ENCODE data around the gene MYLK2.

The MYLK2 gene

DNA sequence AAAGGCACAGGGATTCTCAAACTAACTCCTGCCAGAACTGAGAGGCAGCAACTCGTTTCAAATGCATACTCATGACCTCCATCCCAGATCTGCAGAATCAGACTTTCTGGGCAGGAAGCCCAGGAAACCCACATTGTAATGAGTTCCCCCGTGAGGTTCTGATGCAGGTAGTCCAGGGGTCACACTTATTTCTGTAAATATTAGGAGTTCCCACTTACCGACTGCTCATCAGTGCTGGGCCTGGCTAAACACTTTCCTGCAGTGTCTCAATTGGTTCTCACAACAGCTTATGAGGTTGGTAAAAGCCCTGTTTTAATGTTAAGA, 39.6 kb downstream of the MYLK2 start:
- DNase-seq = no peak

DNA sequence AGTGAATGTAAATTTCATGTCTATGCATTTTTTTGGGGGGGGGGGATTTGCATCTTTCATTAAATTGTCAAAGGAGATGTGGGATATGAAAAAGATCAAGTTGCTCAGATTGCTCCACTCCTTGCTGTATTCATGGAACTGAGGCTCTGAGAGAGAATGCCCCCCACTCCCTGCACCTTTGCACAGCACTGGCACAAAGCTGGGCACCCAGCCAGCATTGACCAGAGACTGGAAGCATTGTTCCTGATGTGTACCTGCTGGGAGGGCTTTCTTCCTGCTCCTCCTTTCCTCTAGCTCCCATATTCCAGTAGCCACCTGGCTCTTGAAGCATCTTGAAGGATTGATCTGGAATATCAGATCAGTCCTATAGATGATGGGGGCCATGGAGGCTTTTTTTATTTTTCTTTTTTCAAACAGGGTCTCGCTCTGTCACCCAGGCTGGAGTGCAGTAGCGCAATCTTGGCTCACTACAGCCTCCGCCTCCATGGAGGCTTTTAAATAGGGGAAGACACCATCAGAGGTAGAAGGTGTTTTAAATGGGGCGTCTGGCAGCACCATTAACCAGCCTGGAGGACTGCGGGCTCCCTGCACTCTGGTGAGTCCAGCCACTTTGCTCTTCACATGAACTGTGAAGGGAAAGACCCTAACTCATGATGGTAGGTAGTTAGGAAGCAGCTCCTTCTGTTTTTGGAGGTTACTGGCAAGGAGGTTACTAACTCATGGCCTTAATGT, 40.3 kb downstream of the MYLK2 start:
- no peak for DNase-seq

DNA sequence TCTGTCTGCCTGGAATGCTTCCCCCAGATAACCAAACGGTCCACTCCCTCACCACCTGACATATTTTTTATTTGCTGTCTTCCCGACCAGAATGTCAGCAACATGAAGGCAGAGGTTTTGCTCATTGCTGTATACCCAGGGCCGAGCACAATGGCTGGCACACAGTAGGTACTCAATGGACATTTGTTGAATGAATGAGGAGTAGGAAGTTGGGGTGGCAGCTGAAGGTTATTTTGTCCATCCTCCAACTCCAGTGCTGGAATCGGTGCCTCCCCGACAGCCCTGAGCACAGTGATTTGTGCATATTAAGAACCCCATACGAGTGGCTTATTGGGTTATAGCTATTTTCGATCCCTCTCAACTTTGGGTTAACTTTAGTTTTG, 40.8 kb downstream of the MYLK2 start:
- DNase-seq = no peak

DNA sequence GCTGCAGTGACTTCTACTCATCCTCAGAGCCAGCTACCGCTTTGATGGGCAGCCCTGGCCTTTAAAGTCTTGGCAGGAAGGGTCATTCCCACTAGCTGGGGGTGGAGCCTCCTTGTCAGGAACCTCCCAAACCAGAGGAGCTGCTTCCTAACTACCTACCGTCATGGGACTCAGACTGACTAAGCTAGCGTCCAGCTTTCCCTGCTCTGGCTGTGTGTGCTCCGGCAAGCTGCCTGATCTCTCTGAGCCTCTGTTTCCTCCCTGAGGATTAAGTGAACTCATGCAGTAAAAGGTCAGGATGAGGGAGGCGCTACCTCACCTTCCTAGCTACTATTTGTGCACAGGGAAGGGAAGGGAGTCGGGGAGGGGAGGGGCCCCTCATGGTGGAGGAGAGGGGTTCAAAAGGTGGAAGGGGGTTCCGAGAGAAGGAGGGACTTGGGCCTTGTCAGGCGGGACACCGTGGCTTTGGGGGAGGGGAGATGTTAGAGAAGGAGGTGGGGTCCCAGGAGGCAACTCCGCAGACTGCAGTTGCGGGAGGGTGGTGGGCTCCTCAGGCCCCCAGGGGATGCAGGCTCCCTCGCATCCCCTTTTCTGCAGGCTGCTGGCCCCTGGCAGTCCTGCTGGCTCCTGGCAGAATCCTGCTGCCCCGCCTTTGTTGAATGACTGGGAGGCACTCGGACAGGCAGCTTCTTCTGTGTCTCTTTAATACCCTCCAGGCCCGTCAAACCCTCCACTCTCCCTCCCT, 41.4 kb downstream of the MYLK2 start:
- no peak for DNase-seq

DNA sequence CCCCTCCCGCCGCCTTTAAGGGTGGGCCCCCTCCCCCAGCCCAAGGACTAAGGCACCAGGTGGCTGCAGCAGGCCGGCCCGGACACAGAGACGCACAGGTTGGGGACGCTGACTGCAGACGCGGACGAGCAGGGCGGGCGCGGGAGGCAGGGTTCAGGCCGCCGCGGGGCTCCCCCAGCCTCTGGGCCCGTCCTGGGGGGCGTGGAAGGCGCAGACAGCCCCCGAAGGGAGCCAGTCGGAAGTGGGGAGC, 41.9 kb downstream of the MYLK2 start:
- no peak for DNase-seq

DNA sequence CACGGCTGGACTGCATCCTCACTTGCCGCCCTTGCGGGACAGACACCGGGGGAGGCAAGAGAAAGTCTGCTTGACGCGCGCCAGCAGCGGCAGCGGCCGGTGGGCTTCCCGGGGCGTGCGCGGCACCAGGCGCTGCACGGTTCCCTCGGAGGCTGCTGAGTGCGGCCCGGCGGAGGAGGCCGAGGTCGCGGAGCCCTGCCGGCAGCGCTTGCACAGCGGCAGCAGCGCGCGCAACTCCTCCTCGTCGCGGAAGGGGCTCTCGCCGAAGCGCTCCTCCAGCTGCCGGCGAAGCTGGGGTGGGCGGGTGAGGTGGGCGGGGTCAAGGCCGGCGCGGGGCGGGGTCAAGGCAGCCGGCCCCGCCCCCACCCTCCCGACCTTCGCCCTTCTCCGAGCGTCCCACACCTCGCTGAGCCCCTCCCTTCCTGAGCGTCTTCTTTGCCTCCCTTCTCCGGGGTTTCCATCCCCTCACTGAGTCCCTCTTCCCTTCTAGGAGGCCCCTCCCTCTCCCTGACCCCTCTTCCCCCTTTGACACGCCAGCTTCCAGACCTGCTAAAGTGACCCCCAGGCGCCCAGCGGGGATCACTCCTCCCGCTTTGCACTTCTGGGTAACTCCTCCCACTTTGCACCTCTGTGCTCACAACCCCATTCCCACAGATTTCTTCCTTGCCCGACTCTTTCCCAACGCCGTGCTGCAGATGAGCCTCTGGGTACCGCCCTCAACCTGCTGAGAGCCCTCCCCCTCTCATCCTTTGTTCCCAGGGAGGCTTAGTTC, 42.4 kb downstream of the MYLK2 start:
- peak; percentile 76 for DNase-seq

DNA sequence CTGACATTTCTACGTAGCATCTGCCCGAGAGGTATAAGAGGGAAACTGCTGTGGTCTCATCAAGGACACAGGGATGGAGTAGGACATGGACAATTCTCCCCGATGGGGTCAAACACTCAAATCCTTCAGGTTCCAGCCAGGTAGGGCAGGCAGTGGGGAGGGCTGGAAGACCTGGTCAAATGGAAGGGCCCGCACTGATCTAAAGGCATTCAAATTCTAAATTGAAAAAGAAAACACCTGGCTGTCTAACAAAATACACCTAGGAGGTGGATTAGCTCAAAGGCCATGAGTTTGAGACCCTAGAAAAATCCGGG, 43.0 kb downstream of the MYLK2 start:
- DNase-seq = no peak

DNA sequence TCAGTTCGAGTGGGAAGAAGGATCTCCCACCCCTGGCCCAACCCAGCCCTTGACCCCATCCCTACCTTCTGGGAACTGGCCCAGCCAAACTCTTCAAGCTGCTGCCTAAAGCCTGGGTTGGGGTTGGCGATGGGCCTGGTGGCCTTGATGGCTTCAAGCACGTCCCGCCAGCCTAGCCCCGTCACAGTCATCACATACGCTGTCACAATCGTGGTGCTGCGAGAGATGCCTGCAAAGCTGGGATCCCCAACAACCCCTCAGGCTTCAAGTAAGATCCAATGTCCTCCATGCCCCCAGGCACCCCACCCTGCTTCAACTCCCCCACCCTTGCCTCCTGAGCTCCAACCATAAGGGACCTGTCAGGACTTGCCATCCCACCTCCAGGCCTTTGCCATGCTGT, 43.4 kb downstream of the MYLK2 start:
- DNase-seq = no peak

DNA sequence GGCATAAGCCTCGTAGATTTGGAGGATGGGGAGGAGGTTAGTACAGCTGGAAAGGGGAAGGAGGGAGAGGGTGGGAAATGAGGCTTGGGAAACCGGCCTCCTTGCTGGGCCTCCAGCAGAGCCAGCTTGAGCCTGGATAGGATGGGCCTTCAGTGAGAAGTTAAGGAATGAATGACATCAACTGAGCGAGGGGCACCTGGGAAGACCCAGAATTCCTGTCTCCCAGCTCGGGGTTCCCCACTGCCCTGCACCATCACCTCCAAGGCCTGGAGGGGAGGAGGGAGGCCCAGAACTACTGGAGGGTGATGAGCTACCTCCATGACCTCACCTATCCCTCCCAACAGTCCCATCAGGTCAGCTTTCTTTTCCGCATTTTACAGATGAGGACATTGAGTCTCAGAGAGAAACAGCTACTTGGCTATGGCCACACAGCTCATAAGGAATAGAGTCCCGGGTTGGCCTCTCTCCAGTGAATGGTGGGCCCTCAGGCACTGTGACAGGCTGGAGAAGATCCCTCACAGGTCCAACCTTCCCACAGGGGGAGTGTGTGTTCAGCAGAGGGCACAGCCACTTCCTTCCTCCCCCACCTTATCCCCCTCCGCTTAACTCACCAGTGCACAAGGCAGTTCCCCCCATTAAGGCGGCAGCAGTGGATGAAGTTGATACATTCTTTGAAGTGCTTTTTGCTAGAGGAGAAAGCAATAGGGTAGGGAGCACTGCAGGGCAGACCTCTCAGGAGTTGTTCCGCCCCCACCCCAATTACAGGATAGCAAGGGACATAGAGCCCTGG, 44.3 kb downstream of the MYLK2 start:
- DNase-seq = no peak

DNA sequence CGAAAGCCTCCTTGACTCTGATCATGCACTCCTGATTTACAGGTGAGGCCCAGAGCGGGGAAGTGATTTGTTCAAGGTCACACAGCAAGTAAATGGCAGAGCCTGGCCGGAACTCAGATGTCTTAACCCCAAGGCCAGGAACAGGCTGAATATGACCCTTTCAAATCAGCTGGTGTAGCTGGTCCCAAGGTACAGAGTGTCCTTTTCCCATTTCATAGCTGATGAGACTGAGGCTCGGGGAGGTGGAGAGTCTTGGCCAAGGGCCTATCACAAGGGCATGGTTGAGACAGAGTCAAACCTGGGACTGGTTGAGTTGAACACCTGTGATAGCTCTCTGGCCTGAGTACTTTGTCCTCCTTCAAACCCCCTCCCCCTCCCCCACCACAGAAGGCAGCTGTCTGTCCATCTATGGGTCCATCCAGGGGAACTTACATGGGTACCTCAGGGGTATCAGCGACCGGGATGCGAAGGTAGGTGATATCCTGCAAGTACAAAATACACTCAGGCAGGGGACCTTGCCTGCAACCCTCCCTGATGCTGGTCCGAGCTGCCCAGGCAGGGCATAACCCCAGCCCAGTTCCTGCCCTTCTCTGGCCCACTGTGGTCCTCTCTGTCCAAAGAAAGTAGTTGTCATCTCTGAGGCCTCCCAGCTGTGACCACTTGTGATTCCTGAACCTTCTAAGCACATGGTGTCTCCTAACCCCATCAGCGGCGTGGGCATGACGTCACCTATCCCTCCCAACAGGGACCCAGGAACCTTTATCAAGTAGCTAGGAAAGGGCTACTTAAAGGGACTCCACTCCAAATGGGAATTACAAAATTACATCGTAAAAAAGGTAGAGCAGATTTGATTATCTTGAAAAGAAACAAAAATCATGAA, 45.6 kb downstream of the MYLK2 start:
- DNase-seq = no peak

DNA sequence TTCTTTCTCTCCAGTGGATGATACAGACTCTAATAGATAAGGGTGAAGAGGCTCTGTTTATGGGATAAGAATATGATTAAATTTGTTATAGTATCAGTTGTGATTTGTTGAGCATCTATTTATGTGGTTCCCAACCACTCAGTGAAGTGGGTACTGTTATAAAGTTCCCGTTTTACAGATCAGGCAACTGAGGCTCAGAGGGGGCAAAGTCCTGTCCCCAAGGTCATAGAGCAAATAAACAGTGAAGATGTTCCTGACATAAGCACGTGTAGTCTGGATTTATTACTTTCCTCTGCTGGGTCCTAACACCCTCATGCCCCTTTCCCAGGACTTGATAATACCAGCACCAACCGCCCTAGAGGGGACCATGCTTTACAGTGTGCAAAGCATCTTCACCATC, 47.1 kb downstream of the MYLK2 start:
- no peak for DNase-seq

DNA sequence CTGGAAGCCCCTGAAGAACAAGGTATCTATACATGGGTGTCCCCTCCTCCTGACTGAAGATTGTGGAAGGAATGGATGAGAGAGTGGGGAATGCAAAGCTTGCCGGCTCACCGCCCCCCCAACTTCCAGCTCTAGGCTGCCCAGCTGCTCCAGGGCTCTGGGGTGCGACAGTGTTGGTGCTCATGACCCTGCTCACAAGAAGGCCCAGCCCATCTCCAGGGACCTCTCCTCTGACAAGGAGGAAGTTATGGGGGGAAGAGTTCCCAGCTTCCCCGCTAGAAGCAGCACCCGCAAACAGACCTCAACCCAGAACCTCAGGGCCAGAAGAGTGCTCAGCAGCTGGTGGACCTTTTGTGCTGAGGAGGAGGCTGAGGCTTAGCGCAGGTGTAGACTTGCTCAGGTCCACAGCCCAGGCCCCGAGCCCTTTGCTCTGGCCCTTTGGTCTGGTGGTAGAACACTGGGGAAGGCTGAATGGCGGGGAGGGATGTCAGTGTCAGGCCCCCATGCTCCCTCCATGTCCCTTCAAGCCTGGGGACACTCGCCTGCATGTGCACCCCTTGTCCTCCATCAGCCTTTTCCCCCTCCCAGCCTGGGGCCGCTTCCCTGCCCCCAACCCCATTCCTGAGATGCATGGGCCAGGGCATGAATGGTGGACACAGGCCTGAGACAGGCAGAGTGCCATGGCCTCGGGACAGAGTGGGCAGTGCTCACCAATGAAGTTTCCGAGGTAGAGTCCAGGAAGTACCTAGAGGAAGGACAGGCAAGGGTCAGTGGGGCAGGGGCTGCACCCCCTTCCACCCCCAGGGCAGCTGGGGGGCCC, 49.9 kb downstream of the MYLK2 start:
- DNase-seq = no peak

DNA sequence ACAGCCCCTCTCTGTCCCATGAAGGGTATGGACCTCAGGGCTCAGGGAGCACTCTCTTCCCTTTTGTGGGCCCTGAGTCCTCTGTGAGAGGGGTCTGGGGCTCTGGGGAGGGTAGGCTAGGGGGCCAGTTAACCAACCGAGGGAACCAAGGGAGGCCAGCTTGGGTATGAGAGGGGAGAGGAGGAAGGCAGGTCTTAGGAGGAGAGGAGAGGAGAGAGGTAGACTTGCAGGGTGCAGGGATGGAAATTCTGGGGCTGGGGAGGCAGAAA, 50.5 kb downstream of the MYLK2 start:
- no peak for DNase-seq

DNA sequence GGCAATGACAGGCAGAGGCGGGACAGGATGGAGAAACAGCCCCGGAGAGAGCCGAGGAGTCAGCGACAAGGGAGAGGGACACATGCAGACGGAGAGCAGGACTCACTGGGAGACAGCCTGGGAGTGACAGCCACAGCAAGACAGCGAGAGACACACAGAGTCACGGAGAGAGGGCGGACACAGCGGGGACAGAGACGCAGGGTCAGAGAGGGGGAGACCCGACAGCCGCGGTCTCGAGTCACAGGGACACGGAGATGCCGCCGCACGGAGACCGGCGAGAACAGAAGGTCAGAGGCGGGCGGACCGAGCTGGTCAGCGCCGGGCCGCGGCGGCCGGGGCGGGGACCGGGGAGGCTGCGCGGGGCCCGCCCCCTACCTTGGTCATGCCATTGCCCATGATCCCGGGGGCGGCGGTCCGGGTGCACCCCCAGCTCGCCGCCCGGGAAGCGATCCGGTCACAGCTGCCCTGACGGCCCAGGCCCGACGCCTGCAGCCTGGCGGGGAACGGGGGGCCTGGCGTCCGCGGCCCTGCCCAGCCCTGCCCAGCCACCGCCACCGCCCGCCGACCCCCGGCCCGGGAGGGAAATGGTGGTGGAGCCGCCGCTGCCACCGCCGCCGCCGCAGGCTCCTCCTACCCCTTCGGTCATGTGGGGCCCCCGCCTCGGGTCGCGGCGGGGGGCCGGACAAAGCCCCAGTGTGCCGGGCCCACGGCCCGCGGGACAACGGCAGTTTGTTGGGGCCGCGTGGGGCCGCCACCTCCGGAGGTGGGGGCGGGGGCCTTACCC, 51.0 kb downstream of the MYLK2 start, which contains the start of the genes DUSP15 and TTLL9:
DUSP15 (minus strand) TSS at position 586 of the 784 bp plus-strand sequence; CDS start at position 396, 190 bp downstream.
TTLL9 (plus strand) TSS at position 693 of the 784 bp plus-strand sequence. CDS start 493 bp downstream, outside the sequence.
- no peak for DNase-seq

DNA sequence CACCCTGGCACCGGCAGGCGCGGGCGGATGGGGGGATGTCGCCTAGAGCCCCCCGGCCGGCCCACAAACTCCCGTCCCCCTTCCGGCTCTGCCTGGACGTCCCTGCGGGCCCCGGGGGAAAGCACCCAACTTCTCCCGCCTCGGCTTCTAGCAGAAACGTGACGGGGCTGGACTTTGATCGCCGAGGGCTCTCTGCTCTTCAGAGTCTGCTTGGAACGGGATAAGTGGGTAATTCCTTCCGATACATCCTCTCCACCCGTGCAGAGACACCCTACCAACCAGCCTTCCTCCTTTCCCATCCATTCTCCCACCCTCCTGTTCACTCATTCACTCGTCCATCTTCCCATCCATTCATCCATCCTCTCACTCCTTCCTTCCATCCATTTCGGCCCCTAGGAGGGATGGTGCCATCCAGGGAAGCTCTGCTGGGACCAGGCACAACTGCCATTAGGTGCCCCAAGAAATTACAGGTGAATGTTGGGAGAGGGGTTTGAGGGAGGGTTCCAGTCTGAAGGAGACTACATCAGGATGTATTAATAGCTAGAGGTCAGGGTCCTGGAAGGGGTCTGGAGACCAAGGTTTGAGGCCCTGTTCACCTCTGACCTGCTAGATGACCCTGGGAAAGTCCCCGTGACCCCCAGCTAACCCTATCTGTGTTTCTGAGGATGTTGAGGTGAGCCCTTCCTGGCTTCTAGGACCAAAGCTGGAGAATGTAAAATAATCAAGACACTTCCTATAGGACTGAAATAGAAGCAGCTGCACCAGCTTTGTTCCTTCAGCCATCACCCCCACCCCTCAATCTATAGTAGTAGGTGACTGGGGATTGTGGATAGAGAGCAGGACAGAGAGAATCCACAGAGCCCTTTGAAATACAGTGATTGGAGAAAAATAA, 51.8 kb downstream of the MYLK2 start:
- no peak for DNase-seq

DNA sequence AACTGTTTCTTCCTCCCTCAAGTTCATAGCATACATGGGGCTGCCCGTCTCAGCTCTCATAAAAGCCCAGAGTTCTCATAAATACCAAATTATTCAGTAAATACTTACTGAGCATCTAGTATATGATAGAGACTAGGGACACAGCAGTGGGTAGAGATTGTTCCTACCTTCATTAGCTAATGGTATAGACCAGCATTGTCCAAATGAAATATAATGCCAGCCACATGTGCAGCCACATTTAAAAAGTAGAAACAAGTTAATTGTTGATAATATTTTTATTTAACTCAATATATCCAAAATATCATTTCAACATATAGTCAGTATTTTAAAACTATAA, 52.4 kb downstream of the MYLK2 start:
- no peak for DNase-seq

DNA sequence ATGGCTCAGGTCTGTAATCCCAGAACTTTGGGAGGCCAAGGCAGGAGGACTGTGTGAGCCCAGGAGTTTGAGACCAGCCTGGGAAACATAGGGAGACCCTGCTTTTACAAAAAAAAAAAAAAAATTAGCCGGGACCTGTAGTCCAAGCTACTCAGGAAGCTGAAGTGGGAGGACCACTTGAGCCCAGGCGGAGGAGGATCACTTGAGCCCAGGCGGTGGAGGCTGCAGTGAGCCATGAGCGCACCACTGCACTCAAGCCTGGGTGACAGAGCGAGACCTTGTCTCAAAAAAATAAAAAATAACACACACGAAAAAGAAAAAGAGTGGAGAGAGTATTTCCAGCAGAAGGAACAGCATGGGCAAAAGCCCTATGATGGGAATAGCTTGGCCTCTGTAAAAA, 53.2 kb downstream of the MYLK2 start:
- DNase-seq = no peak

DNA sequence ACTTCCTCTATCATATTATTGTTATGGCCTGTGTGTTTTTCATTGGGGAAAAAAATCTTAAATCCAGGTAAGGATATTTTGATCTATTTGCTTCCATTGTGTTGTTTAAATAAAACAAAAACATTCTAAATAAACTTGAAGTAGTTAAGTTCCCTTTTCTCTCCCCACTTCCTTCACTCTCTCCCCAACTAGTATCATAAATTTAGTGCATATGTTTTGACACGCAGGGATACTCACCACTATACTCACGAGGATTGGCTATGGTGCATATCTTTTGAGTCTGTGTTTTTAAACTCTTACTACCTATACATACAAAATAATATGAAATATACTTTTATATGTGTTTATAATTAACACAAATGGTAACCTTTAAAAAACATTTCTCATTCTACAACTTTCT, 56.5 kb downstream of the MYLK2 start:
- no peak for DNase-seq

DNA sequence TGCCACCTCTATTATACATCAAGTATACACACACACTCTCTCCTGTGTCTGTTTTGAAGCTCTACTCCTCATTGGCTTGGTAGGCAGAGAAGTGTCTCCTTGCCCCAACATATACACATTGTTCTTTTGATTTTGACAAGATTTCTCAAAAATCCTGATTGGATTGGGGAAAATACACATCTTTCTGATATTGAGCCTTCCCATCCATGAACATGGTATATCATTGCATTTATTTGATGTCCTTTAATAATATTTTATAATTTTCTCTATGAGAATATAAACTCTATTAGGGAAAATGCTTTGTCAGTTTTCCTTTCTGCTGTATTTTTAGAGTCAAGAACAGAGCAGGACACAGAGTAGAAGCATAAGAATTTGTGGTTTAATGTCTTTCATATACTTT, 58.5 kb downstream of the MYLK2 start:
- no peak for DNase-seq
